IMR-90 (cell line): ENCODE measurements around the gene RAD52. TPM values are rescaled to one million over a fixed set of nuclear protein-coding genes. Genes with fewer than 3 reads are reported as not detected.

Experiments used
- ATAC-seq: fragments of 200-7000 bp; cut with Tn5 transposase; 2 replicates; pipeline ENCODE4 v1.9.1; 2020; ENCODE audit warnings: low read depth, mild to moderate bottlenecking, moderate library complexity
- BruUV-seq: library from RNA; stranded (reverse); fragments of 400-500 nt; replicated peaks from 2 replicates; lab custom pipeline; 2021; lab: Mats Ljungman, UMichigan
- CTCF ChIA-PET: fragments of 300-600 bp; formaldehyde crosslinking; extraction: SDS; loops from one replicate; lab custom pipeline; 2021; ENCODE audit warnings: antibody characterized with exemption; lab: Yijun Ruan, JAX
- POLR2A ChIA-PET: fragments of 300-600 bp; sonication (Branson Sonifier 250); formaldehyde crosslinking; loops from one replicate; lab custom pipeline; 2022; ENCODE audit warnings: antibody characterized with exemption; ENCODE audit not compliant: unreplicated experiment; lab: Charles Lee
- DNase-seq: peaks from one replicate; pipeline ENCODE4 v3.0.0; 2013
- H2AFZ ChIP-seq: replicated peaks from 2 replicates; pipeline ENCODE3; 2013; ENCODE audit warnings: low read length, mild to moderate bottlenecking; ENCODE audit not compliant: poor library complexity
- H2AK5ac ChIP-seq: 2 replicates; pipeline ENCODE4 v1.6.1; 2013; ENCODE audit warnings: low read depth, low read length, inconsistent platforms
- H2AK9ac ChIP-seq: replicated peaks from 2 replicates; pipeline ENCODE3; 2013; ENCODE audit warnings: mild to moderate bottlenecking, low read depth, low read length, moderate library complexity; ENCODE audit not compliant: poor library complexity
- H2BK120ac ChIP-seq: 2 replicates; pipeline ENCODE4 v1.6.1; 2013; ENCODE audit warnings: low read depth, low read length, inconsistent platforms
- H2BK15ac ChIP-seq: 3 replicates; pipeline ENCODE4 v1.6.1; 2013; ENCODE audit warnings: low read depth, low read length, inconsistent platforms
- H2BK20ac ChIP-seq: 2 replicates; pipeline ENCODE4 v1.6.1; 2013; ENCODE audit warnings: low read depth, mild to moderate bottlenecking, inconsistent platforms, low read length, moderate library complexity
- H2BK5ac ChIP-seq: 2 replicates; pipeline ENCODE4 v1.6.1; 2013; ENCODE audit warnings: mild to moderate bottlenecking, low read depth, low read length, inconsistent platforms; ENCODE audit not compliant: poor library complexity, severe bottlenecking
- H3K14ac ChIP-seq: replicated peaks from 2 replicates; pipeline ENCODE4 v1.6.1; 2013; ENCODE audit warnings: low read depth, low read length, inconsistent platforms
- H3K18ac ChIP-seq: 2 replicates; pipeline ENCODE4 v1.6.1; 2013; ENCODE audit warnings: low read depth, low read length, control low read depth
- H3K23ac ChIP-seq: 2 replicates; pipeline ENCODE4 v1.6.1; 2013; ENCODE audit warnings: low read depth, low read length, inconsistent platforms
- H3K27ac ChIP-seq: 2 replicates; pipeline ENCODE4 v1.5.1; 2013; ENCODE audit warnings: mild to moderate bottlenecking, control low read depth, low read length; ENCODE audit not compliant: insufficient read depth
- H3K27me3 ChIP-seq: 2 replicates; pipeline ENCODE4 v1.6.1; 2013; ENCODE audit warnings: low read length; ENCODE audit not compliant: control insufficient read depth, insufficient read depth
- H3K36me3 ChIP-seq: 2 replicates; pipeline ENCODE4 v1.6.1; 2013; ENCODE audit warnings: low read length, mixed read lengths; ENCODE audit not compliant: control insufficient read depth, insufficient read depth
- H3K4ac ChIP-seq: 2 replicates; pipeline ENCODE4 v1.6.1; 2013; ENCODE audit warnings: low read depth, low read length, inconsistent platforms
- H3K4me1 ChIP-seq: 2 replicates; pipeline ENCODE4 v1.6.1; 2013; ENCODE audit warnings: low read length, mixed read lengths; ENCODE audit not compliant: control insufficient read depth, insufficient read depth
- H3K4me2 ChIP-seq: 2 replicates; pipeline ENCODE4 v1.6.1; 2013; ENCODE audit warnings: low read depth, mild to moderate bottlenecking, control low read depth, low read length, moderate library complexity
- H3K4me3 ChIP-seq: 2 replicates; pipeline ENCODE4 v1.5.1; 2013; ENCODE audit warnings: low read depth, mild to moderate bottlenecking, control low read depth, low read length, moderate library complexity; ENCODE audit not compliant: insufficient read depth
- H3K56ac ChIP-seq: 2 replicates; pipeline ENCODE4 v1.6.1; 2013; ENCODE audit warnings: low read length, inconsistent platforms; ENCODE audit not compliant: insufficient read depth; ENCODE audit errors: extremely low read depth
- H3K79me1 ChIP-seq, 2 experiments: 2 replicates each; pipeline ENCODE4 v1.6.1; 2013; ENCODE audit warnings: low read length in 2 of 2, inconsistent platforms in 1 of 2, low read depth in 1 of 2
- H3K9ac ChIP-seq: 2 replicates; pipeline ENCODE4 v1.6.1; 2013; ENCODE audit warnings: low read depth, low read length, control low read depth
- H3K9me1 ChIP-seq: 2 replicates; pipeline ENCODE4 v1.6.1; 2013; ENCODE audit warnings: low read length, inconsistent platforms; ENCODE audit not compliant: insufficient read depth
- H3K9me3 ChIP-seq: 2 replicates; pipeline ENCODE4 v1.6.1; 2013; ENCODE audit warnings: low read length; ENCODE audit not compliant: control insufficient read depth, insufficient read depth
- H4K20me1 ChIP-seq: 2 replicates; pipeline ENCODE4 v1.6.1; 2013; ENCODE audit warnings: low read length, inconsistent platforms; ENCODE audit not compliant: insufficient read depth
- H4K5ac ChIP-seq: 2 replicates; pipeline ENCODE4 v1.6.1; 2013; ENCODE audit warnings: mild to moderate bottlenecking, low read depth, low read length, control low read depth
- H4K8ac ChIP-seq, 2 experiments: 2 replicates each; pipeline ENCODE4 v1.6.1; 2013; ENCODE audit warnings: low read depth in 2 of 2, low read length in 2 of 2, control low read depth in 1 of 2, inconsistent platforms in 1 of 2
- H4K91ac ChIP-seq: 2 replicates; pipeline ENCODE4 v1.6.1; 2013; ENCODE audit warnings: low read depth, low read length, inconsistent platforms; ENCODE audit not compliant: insufficient read depth
- CEBPB ChIP-seq: IDR thresholded peaks from 2 replicates; pipeline ENCODE4 v1.6.1; 2012; ENCODE audit warnings: low read depth, low read length, improper control_type of control experiment
- CHD1 ChIP-seq: IDR thresholded peaks from 2 replicates; pipeline ENCODE4 v1.6.1; 2012; ENCODE audit warnings: low read depth, low read length, improper control_type of control experiment
- FOS ChIP-seq: fragments of 150-350 bp; IDR thresholded peaks from 2 replicates; pipeline ENCODE4 v1.6.1; 2016; ENCODE audit warnings: low read depth, low read length
- MAZ ChIP-seq: IDR thresholded peaks from 2 replicates; pipeline ENCODE4 v1.6.1; 2012; ENCODE audit warnings: low read depth, mild to moderate bottlenecking, low read length, improper control_type of control experiment, moderate library complexity, borderline replicate concordance
- MXI1 ChIP-seq: IDR thresholded peaks from 2 replicates; pipeline ENCODE4 v1.6.1; 2012; ENCODE audit warnings: low read depth, mild to moderate bottlenecking, low read length, moderate library complexity, borderline replicate concordance
- NFE2L2 ChIP-seq: fragments of 150-350 bp; IDR thresholded peaks from 2 replicates; pipeline ENCODE4 v1.6.1; 2016; ENCODE audit warnings: low read depth, mild to moderate bottlenecking, low read length
- RAD21 ChIP-seq: IDR thresholded peaks from 2 replicates; pipeline ENCODE4 v1.6.1; 2012; ENCODE audit warnings: low read length, improper control_type of control experiment
- RCOR1 ChIP-seq: IDR thresholded peaks from 2 replicates; pipeline ENCODE4 v1.6.1; 2012; ENCODE audit warnings: mild to moderate bottlenecking, low read length, improper control_type of control experiment; ENCODE audit not compliant: insufficient replicate concordance
- RFX5 ChIP-seq: IDR thresholded peaks from 2 replicates; pipeline ENCODE4 v1.8.0; 2012; ENCODE audit warnings: low read depth, mild to moderate bottlenecking, low read length, moderate library complexity
- SMC3 ChIP-seq: fragments of 150-350 bp; IDR thresholded peaks from 2 replicates; pipeline ENCODE4 v1.6.1; 2016; ENCODE audit warnings: low read depth, mild to moderate bottlenecking, antibody characterized with exemption, low read length, moderate library complexity
- WGBS, 2 experiments: methylation state at CpG; one replicate each; pipeline versions ENCODE4 v1.1.5 to v1.1.7; 2013; ENCODE audit warnings: missing lambda C conversion rate in 2 of 2; ENCODE audit not compliant: insufficient read length in 1 of 2; ENCODE audit errors: extremely low coverage in 2 of 2; 5-methylcytosine and 5-hydroxymethylcytosine counted together
- dilution Hi-C: fragments of 300-500 bp; cut with HindIII; formaldehyde crosslinking; loops from one replicate; pipeline ENCODE4 v1.14.3; 2018; ENCODE audit warnings: low sequenced_read_pairs; ENCODE audit not compliant: unreplicated experiment
- in situ Hi-C: fragments of 300-500 bp; cut with MboI; formaldehyde crosslinking; loops from 3 replicates; pipeline ENCODE4 v1.14.3; 2019; ENCODE audit warnings: low sequenced_read_pairs, inconsistent platforms, mixed read lengths
- intact Hi-C: fragments of 100-400 bp; cut with micrococcal nuclease; formaldehyde crosslinking; loops from 2 replicates; pipeline ENCODE4 v1.10.0; 2022
- polyA plus RNA-seq, 3 experiments: library from polyadenylated mRNA; depleted of rRNA; stranded (reverse); fragments of >200 nt; gene quantifications; 2 replicates each; pipeline ENCODE4 v1.2.3, GENCODE V29; 2012; ENCODE audit warnings: low replicate concordance in 1 of 3
- total RNA-seq: library from RNA; depleted of rRNA; stranded (reverse); fragments of >200 nt; gene quantifications from 2 replicates; pipeline ENCODE4 v1.2.3, GENCODE V29; 2012
- TF ChIP-seq, protein P1 (sequence below): conservative IDR thresholded peaks from 2 replicates; pipeline ENCODE4 v1.5.1; 2012; ENCODE audit warnings: mild to moderate bottlenecking, low read depth, low read length, improper control_type of control experiment
- TF ChIP-seq, protein P2 (sequence below): fragments of 150-350 bp; IDR thresholded peaks from 2 replicates; pipeline ENCODE4 v1.6.1; 2016; ENCODE audit warnings: low read depth, mild to moderate bottlenecking, low read length, moderate library complexity, borderline replicate concordance
- TF ChIP-seq, protein P3 (sequence below): fragments of 150-350 bp; IDR thresholded peaks from 2 replicates; pipeline ENCODE4 v1.6.1; 2017; ENCODE audit warnings: mild to moderate bottlenecking, antibody characterized with exemption, low read length, low read depth

RAD52 gene
- total and polyA plus RNA-seq, 2 of the 4 experiments (the other 2 are of a cell fraction) = 10.7 to 11.3 TPM

DNA sequence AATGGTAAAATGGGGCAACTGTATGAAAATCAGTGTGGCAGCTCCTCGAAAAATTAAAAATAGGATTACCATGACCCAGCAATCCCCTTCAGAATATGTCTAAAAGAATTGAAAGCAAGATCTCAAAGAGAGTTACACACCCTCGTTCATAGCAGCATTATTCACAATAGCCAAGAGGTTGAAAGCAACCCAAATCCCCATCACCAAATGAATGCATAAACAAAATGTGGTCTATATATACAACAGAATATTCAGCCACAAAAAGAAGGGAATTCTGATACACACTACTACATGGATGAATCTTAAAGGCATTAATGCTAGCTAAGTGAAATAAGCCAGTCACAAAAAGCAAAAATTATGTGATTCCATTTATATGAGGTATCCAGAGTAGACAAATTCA is 27.2 kb downstream of the RAD52 start:
- intact Hi-C loops = no loop called here
- H3K23ac ChIP-seq = no peak overlapping the region
- ChIA-PET POLR2A (no interaction called here), CTCF (interaction anchor here (0.6 kb wide), 1 partner anchor 18 kb away, joined by 3 read pairs; no protein-coding TSS in a partner anchor)
- WGBS, 2 experiments = no CpG with 5 or more reads among the region's 2 CpGs
- H3K9me1 ChIP-seq = peaks cover 3% of the 10 kb centered on the region
- H2BK15ac ChIP-seq = no peak overlapping the region
- no peak overlapping the region for H2AK9ac ChIP-seq
- no peak overlapping the region for H3K4me3 ChIP-seq
- H2BK5ac ChIP-seq = no peak overlapping the region
- H3K79me1 ChIP-seq = peaks cover 7 to 14% of the 10 kb centered on the region in 2 experiments; a peak in 3 of 4 replicates
- H3K4me1 ChIP-seq = no peaks in the 10 kb centered on the region
- no TSS peak for BruUV-seq
- H3K14ac ChIP-seq = no peak overlapping the region
- H2BK20ac ChIP-seq = no peak overlapping the region
- no peak overlapping the region for H4K5ac ChIP-seq
- H3K36me3 ChIP-seq = peaks cover 32% of the 10 kb centered on the region
- no peak overlapping the region for H2AK5ac ChIP-seq
- no peaks in the 10 kb centered on the region for H3K9me3 ChIP-seq
- no peak overlapping the region for H4K91ac ChIP-seq
- DNase-seq = peak; percentile 45
- no peak overlapping the region for H4K8ac ChIP-seq
- dilution Hi-C loops = no loop called here
- no peak overlapping the region for H2BK120ac ChIP-seq
- no peaks in the 10 kb centered on the region for H3K27me3 ChIP-seq
- no peak overlapping the region for H3K9ac ChIP-seq
- H3K18ac ChIP-seq = no peak overlapping the region
- in situ Hi-C loops = loop anchor here (25.0 kb wide), 1 partner anchor 665 kb away; the partner anchor contains the start of gene FBXL14
- H2AFZ ChIP-seq = no peak overlapping the region
- H3K4me2 ChIP-seq = no peak overlapping the region; the same call in 1 of the 2 replicates
- ATAC-seq = peak; percentile 94
- no peak overlapping the region for H3K27ac ChIP-seq
- TF ChIP-seq RFX5 (no peak), FOS (no peak), NFE2L2 (no peak), MAZ (no peak), CEBPB (no peak), MXI1 (no peak), RAD21 (no peak), RCOR1 (no peak), SMC3 (no peak), CHD1 (no peak)
- TF ChIP-seq, protein P1, sequence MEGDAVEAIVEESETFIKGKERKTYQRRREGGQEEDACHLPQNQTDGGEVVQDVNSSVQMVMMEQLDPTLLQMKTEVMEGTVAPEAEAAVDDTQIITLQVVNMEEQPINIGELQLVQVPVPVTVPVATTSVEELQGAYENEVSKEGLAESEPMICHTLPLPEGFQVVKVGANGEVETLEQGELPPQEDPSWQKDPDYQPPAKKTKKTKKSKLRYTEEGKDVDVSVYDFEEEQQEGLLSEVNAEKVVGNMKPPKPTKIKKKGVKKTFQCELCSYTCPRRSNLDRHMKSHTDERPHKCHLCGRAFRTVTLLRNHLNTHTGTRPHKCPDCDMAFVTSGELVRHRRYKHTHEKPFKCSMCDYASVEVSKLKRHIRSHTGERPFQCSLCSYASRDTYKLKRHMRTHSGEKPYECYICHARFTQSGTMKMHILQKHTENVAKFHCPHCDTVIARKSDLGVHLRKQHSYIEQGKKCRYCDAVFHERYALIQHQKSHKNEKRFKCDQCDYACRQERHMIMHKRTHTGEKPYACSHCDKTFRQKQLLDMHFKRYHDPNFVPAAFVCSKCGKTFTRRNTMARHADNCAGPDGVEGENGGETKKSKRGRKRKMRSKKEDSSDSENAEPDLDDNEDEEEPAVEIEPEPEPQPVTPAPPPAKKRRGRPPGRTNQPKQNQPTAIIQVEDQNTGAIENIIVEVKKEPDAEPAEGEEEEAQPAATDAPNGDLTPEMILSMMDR = no peak
- TF ChIP-seq, protein P2, sequence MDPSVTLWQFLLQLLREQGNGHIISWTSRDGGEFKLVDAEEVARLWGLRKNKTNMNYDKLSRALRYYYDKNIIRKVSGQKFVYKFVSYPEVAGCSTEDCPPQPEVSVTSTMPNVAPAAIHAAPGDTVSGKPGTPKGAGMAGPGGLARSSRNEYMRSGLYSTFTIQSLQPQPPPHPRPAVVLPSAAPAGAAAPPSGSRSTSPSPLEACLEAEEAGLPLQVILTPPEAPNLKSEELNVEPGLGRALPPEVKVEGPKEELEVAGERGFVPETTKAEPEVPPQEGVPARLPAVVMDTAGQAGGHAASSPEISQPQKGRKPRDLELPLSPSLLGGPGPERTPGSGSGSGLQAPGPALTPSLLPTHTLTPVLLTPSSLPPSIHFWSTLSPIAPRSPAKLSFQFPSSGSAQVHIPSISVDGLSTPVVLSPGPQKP = no peak
- TF ChIP-seq, protein P3, sequence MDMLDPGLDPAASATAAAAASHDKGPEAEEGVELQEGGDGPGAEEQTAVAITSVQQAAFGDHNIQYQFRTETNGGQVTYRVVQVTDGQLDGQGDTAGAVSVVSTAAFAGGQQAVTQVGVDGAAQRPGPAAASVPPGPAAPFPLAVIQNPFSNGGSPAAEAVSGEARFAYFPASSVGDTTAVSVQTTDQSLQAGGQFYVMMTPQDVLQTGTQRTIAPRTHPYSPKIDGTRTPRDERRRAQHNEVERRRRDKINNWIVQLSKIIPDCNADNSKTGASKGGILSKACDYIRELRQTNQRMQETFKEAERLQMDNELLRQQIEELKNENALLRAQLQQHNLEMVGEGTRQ = no peak
- H4K20me1 ChIP-seq = no peaks in the 10 kb centered on the region
- H3K56ac ChIP-seq = no peak overlapping the region
- H3K4ac ChIP-seq = no peak overlapping the region
